GM06990 (cell line): Measurements from ENCODE around the gene SIPA1.
A peak's percentile ranks its signal among the peaks of the same experiment; 100 is the strongest.

Source experiments
- DNase-seq: peaks from one replicate; pipeline ENCODE4 v3.0.0-alpha.2; 2011; ENCODE audit not compliant: insufficient read length; ENCODE audit errors: extremely low read depth
- H3K27me3 ChIP-seq: replicated peaks from 2 replicates; pipeline ENCODE4 v1.6.0; 2011; ENCODE audit warnings: low read length; ENCODE audit not compliant: control insufficient read depth, insufficient read depth
- H3K36me3 ChIP-seq: 2 replicates; pipeline ENCODE4 v1.5.1; 2011; ENCODE audit warnings: low read length; ENCODE audit not compliant: control insufficient read depth, insufficient read depth
- H3K4me3 ChIP-seq: replicated peaks from 2 replicates; pipeline ENCODE4 v1.5.1; 2011; ENCODE audit warnings: low read depth, mild to moderate bottlenecking, control low read depth, low read length
- TF ChIP-seq, protein P1 (sequence below): IDR thresholded peaks from 2 replicates; pipeline ENCODE4 v1.5.1; 2011; ENCODE audit warnings: low read length, control low read depth, mild to moderate bottlenecking, inconsistent platforms; ENCODE audit not compliant: insufficient read depth, poor library complexity, severe bottlenecking

Gene SIPA1

DNA sequence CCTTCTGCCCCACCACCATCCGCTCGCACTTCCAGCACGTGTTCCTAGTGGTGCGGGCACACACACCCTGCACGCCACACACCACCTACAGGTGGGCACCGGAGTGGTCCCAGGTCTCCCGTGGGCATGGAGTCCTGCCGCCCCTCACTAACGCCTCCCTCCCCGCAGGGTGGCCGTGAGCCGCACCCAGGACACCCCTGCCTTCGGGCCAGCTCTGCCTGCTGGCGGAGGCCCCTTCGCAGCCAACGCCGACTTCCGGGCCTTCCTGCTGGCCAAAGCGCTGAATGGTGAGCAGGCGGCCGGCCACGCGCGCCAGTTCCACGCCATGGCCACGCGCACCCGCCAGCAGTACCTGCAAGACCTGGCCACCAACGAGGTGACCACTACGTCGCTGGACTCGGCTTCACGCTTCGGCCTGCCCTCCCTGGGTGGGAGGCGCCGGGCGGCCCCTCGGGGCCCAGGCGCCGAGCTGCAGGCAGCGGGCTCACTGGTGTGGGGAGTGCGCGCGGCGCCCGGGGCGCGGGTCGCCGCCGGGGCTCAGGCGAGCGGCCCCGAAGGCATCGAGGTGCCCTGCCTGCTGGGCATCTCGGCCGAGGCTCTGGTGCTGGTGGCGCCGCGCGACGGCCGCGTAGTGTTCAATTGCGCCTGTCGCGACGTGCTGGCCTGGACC, 8.5 kb downstream of the SIPA1 start:
- TF ChIP-seq, protein P1, sequence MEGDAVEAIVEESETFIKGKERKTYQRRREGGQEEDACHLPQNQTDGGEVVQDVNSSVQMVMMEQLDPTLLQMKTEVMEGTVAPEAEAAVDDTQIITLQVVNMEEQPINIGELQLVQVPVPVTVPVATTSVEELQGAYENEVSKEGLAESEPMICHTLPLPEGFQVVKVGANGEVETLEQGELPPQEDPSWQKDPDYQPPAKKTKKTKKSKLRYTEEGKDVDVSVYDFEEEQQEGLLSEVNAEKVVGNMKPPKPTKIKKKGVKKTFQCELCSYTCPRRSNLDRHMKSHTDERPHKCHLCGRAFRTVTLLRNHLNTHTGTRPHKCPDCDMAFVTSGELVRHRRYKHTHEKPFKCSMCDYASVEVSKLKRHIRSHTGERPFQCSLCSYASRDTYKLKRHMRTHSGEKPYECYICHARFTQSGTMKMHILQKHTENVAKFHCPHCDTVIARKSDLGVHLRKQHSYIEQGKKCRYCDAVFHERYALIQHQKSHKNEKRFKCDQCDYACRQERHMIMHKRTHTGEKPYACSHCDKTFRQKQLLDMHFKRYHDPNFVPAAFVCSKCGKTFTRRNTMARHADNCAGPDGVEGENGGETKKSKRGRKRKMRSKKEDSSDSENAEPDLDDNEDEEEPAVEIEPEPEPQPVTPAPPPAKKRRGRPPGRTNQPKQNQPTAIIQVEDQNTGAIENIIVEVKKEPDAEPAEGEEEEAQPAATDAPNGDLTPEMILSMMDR = no peak
- Histone ChIP-seq H3K36me3 (peaks cover 42% of the 10 kb centered on the region), H3K27me3 (no peaks in the 10 kb centered on the region), H3K4me3 (no peak overlapping the region)
- DNase-seq = peak; percentile 13

DNA sequence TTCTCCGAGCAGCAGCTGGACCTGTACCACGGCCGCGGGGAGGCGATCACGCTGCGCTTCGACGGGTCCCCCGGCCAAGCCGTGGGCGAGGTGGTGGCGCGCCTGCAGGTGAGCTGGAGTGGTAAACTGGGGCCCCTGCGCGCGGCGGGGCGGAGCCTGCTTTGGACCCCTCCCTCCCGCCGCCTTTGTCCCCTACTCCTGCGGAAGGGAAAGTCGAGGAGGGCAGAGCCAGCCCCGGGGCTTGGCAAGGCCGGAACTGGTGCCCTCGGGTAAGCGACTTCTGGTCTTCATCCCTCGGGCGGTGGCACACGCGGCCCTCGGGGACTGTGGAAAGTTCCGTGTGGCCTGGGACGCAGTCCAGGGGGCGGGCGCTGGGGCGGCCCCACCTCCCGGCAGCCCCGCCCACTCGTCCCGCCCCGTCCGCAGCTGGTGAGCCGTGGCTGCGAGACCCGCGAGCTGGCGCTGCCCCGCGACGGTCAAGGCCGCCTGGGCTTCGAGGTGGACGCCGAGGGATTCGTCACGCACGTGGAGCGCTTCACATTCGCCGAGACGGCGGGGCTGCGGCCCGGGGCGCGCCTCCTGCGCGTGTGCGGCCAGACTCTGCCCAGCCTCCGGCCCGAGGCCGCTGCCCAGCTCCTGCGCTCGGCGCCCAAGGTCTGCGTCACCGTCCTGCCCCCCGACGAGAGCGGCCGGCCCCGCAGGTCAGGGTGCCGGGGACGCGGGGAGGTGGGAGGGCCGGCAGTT, 9.2 kb downstream of the SIPA1 start:
- peak; percentile 15 for DNase-seq
- Histone ChIP-seq H3K27me3 (no peaks in the 10 kb centered on the region), H3K36me3 (peaks cover 38% of the 10 kb centered on the region), H3K4me3 (no peak overlapping the region)
- TF ChIP-seq, protein P1 = no peak

DNA sequence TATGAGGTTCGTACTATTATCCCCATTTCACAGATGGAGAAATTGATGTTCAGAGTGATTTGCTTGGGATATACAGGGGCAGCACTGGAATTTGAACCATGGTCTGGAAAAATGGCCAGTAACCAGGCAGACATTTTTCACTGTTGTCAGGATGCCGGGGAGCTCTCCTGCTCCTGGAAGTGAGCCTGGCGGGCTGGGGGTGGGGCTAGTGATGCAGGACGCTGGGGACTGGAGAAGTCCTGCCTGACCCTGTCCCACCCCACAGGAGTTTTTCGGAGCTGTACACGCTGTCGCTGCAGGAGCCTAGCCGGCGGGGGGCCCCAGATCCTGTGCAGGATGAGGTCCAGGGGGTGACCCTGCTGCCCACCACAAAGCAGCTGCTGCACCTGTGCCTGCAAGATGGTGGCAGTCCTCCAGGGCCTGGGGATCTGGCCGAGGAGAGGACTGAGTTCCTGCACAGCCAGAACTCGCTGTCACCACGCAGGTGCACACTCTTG, 11.1 kb downstream of the SIPA1 start:
- peaks cover 31% of the 10 kb centered on the region for H3K36me3 ChIP-seq
- DNase-seq = peak; percentile 4
- TF ChIP-seq, protein P1 = no peak
- no peaks in the 10 kb centered on the region for H3K27me3 ChIP-seq
- no peak overlapping the region for H3K4me3 ChIP-seq

DNA sequence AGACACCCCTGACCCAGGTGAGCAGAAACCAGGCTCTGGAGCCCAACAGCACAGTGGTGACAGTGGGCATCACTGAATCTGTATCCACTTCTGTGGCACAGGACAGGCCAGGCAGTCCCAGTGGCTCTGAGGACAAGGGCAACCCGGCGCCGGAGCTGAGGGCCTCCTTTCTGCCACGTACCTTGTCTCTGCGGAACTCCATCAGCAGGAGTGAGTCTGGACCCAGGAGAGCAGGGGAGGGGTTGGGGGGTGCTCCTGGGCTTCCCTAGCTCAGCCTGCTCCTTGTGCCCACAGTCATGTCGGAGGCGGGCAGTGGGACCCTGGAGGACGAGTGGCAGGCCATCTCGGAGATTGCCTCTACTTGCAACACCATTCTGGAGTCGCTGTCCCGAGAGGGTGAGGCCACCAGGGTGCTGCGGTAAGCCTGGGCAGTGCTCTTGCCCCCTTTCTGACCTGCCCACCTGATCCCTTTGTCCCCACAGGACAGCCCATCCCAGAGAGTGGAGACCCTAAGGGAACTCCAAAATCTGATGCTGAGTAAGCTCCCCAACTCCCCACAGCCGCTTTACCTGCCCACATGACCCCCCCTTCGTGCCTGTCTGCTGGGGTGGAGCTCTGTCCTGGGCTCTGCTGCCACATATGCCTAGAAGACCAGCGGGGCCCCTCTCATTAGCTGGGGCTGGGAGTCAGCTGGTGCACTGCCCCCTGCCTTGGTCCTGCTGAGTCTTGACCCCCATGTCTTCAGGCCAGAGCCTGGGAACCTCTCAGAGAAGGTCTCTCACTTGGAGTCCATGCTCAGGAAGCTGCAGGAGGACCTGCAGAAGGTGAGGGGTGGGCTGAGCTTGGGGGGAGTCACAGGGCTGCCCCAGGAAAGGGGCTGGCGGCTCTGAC, 12.0 kb downstream of the SIPA1 start:
- no peaks in the 10 kb centered on the region for H3K27me3 ChIP-seq
- peak; percentile 4 for DNase-seq
- TF ChIP-seq, protein P1 = no peak
- H3K36me3 ChIP-seq = peaks cover 30% of the 10 kb centered on the region
- H3K4me3 ChIP-seq = no peak overlapping the region

DNA sequence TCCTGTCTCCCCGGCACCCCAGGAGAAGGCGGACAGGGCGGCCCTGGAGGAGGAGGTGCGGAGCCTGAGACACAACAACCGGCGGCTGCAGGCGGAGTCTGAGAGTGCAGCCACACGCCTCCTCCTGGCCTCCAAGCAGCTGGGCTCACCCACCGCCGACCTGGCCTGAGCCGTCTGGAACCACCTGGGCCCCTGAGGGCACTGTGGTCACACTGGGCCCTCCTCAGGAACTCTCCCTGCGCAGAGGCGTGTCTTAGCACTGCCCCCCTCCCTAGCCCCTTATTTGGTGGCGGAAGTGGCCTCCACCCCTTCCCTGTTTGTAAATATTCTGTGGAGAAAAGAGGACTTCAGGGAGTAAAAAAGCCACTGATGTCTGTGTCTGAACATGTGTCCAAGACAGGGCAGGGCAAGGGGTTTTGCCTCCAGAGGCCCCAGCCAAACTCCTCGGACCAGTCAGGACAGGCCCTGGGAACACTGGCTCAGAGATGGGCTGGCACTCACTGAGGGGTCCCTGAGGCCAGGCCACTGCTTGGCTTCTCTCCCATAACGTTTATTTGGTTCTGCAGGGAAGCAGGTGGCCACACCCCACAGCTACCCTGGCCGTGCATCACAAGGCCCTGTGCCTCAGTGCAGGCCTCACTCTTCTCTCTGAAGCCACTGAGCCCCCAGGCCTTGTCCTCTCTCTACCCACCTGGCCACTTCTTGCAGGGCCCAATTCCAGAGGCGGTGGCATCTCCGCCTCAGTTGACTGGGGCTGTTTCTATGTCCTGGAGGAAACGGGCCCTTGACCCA, 12.8 kb downstream of the SIPA1 start:
- H3K36me3 ChIP-seq = peaks cover 30% of the 10 kb centered on the region
- H3K4me3 ChIP-seq = no peak overlapping the region
- DNase-seq = peak; percentile 18
- no peaks in the 10 kb centered on the region for H3K27me3 ChIP-seq
- TF ChIP-seq, protein P1 = no peak
